LoVo (cell line): ENCODE results near the gene ITPKC.
"Not testable (repeated sequence)": the region's sequence is repeated elsewhere in the genome, so short reads cannot be mapped to it uniquely, and the experiment has no call there.

Experiments used
- DNase-seq: peaks from one replicate; pipeline ENCODE4 v3.0.0-alpha.2; 2016; ENCODE audit warnings: low spot score

The ITPKC gene

GRCh38 chr19:40766385-40766784 lies 49.5 kb downstream of the ITPKC start:
- DNase-seq, result not testable (repeated sequence)

GRCh38 chr19:40768869-40769268 lies 52.0 kb downstream of the ITPKC start:
- DNase-seq, result no peak

GRCh38 chr19:40771101-40771862 lies 54.4 kb downstream of the ITPKC start:
- not testable (repeated sequence) for DNase-seq

GRCh38 chr19:40774916-40775631 lies 58.2 kb downstream of the ITPKC start, which contains the start of gene MIA:
Gene MIA, plus strand, starts transcription at chr19:40775521. Its CDS starts 22 bp downstream, at chr19:40775543.
- no peak for DNase-seq

GRCh38 chr19:40775632-40776022 lies 58.7 kb downstream of the ITPKC start:
- no peak for DNase-seq

GRCh38 chr19:40776364-40776763 lies 59.5 kb downstream of the ITPKC start:
- no peak for DNase-seq

GRCh38 chr19:40776932-40777644 lies 60.2 kb downstream of the ITPKC start:
- DNase-seq, result peak; percentile 86

GRCh38 chr19:40777645-40777936 lies 60.7 kb downstream of the ITPKC start:
- DNase-seq, result no peak

GRCh38 chr19:40777937-40778705 lies 61.2 kb downstream of the ITPKC start, which contains the start of gene RAB4B:
Gene RAB4B, plus strand, starts transcription at chr19:40778247. Its CDS starts 129 bp downstream, at chr19:40778376.
- peak; percentile 99 for DNase-seq

GRCh38 chr19:40778706-40779284 lies 61.9 kb downstream of the ITPKC start:
- no peak for DNase-seq

- DNase-seq, result no peak
Measured at GRCh38 chr19:40780582-40780981, 63.7 kb downstream of the ITPKC start.

GRCh38 chr19:40781140-40781539 lies 64.2 kb downstream of the ITPKC start:
- no peak for DNase-seq

GRCh38 chr19:40783711-40784110 lies 66.8 kb downstream of the ITPKC start:
- DNase-seq, result no peak

- not testable (repeated sequence) for DNase-seq
Measured at GRCh38 chr19:40784146-40784545, 67.2 kb downstream of the ITPKC start.

GRCh38 chr19:40785526-40785925 lies 68.6 kb downstream of the ITPKC start:
- DNase-seq, result no peak

GRCh38 chr19:40786060-40787037 lies 69.4 kb downstream of the ITPKC start:
- DNase-seq, result no peak
